H1 (cell line): Measurements from ENCODE around the gene GIMAP2.

Experiments
- ATF3 ChIP-seq: IDR thresholded peaks from 2 replicates; pipeline ENCODE4 v1.6.1; 2011; ENCODE audit warnings: low read depth, mild to moderate bottlenecking, low read length; ENCODE audit not compliant: insufficient read depth
- CHD2 ChIP-seq: IDR thresholded peaks from 2 replicates; pipeline ENCODE4 v1.6.1; 2012; ENCODE audit warnings: low read length, improper control_type of control experiment
- CTCF ChIP-seq, 3 experiments: IDR thresholded peaks; 1 replicate in 2 of 3; 2 replicates in 1 of 3; pipeline versions ENCODE4 v1.5.1 to v1.6.1; 2011; ENCODE audit warnings: low read length in 3 of 3, mild to moderate bottlenecking in 3 of 3, inconsistent platforms in 2 of 3, low read depth in 1 of 3, moderate library complexity in 1 of 3; ENCODE audit not compliant: insufficient read depth in 1 of 3; ENCODE audit errors: control extremely low read depth in 1 of 3
- EP300 ChIP-seq, 2 experiments: IDR thresholded peaks; 1 replicate in 1 of 2; 2 replicates in 1 of 2; pipeline ENCODE4 v1.6.1; 2011 to 2012; ENCODE audit warnings: low read depth in 2 of 2, low read length in 2 of 2, mild to moderate bottlenecking in 2 of 2, borderline replicate concordance in 1 of 2, inconsistent platforms in 1 of 2, moderate library complexity in 1 of 2
- EZH2 ChIP-seq: fragments of 200-600 bp; sonication (generic); IDR thresholded peaks from 2 replicates; pipeline ENCODE4 v1.7.1; 2012; ENCODE audit warnings: low read depth, mild to moderate bottlenecking, moderate library complexity, low read length, inconsistent platforms; ENCODE audit not compliant: severe bottlenecking
- JUN ChIP-seq: IDR thresholded peaks from 2 replicates; pipeline ENCODE4 v1.6.1; 2011; ENCODE audit warnings: low read depth, mild to moderate bottlenecking, improper control_type of control experiment, low read length
- KDM1A ChIP-seq: fragments of 200-600, 300-600 bp; sonication (generic); IDR thresholded peaks from 2 replicates; pipeline ENCODE4 v1.7.1; 2016; ENCODE audit warnings: mild to moderate bottlenecking, low read length, borderline replicate concordance
- POLR2A ChIP-seq, 2 experiments: IDR thresholded peaks; 1 replicate in 1 of 2; 2 replicates in 1 of 2; pipeline ENCODE4 v1.6.1; 2011; ENCODE audit warnings: low read depth in 2 of 2, low read length in 2 of 2, mild to moderate bottlenecking in 2 of 2; ENCODE audit errors: control extremely low read depth in 1 of 2
- RAD21 ChIP-seq, 2 experiments: IDR thresholded peaks in 1 of 2; conservative IDR thresholded peaks in 1 of 2; 2 replicates each; pipeline ENCODE4 v1.6.1; 2011; ENCODE audit warnings: low read depth in 2 of 2, low read length in 2 of 2, improper control_type of control experiment in 1 of 2, inconsistent platforms in 1 of 2, mild to moderate bottlenecking in 1 of 2, moderate library complexity in 1 of 2
- SP1 ChIP-seq: IDR thresholded peaks from 2 replicates; pipeline ENCODE4 v1.6.1; 2011; ENCODE audit warnings: low read depth, low read length
- TAF1 ChIP-seq: IDR thresholded peaks from 2 replicates; pipeline ENCODE4 v1.6.1; 2011; ENCODE audit warnings: mild to moderate bottlenecking, low read depth, low read length

GRCh38 chr7:150668472-150668911 is 17.0 kb upstream of the GIMAP2 start:
- TF ChIP-seq CTCF (IDR thresholded peaks at IDR 0.05; ENCODE audit: control extremely low read depth in 1 of 3, insufficient read depth in 1 of 3, low read depth in 1 of 3, low read length in 3 of 3) (no peak), KDM1A (no peak), EP300 (IDR thresholded peaks at IDR 0.05; ENCODE audit: borderline replicate concordance in 1 of 2, low read depth in 2 of 2, low read length in 2 of 2) (no peak), TAF1 (no peak), CHD2 (no peak), SP1 (no peak), RAD21 (IDR thresholded peaks at IDR 0.05 in 1 of 2, conservative IDR thresholded peaks at IDR 0.05 in 1 of 2; ENCODE audit: low read depth in 2 of 2, low read length in 2 of 2) (no peak), JUN (no peak), ATF3 (no peak), EZH2 (no peak), POLR2A (IDR thresholded peaks at IDR 0.05; ENCODE audit: control extremely low read depth in 1 of 2, low read depth in 2 of 2, low read length in 2 of 2) (no peak)
